OCI-LY1 (cell line): ENCODE results near the gene BTN1A1.
A peak's percentile ranks its signal among the peaks of the same experiment; 100 is the strongest.

Experiments
- EZH2 ChIP-seq: fragments of 200-600 bp; sonication (generic), shearing (Covaris generic); IDR thresholded peaks from 2 replicates; pipeline ENCODE4 v1.8.0; 2017; ENCODE audit warnings: borderline replicate concordance, mixed run types, mild to moderate bottlenecking, antibody characterized with exemption, low read length, moderate library complexity, mixed read lengths
- TF ChIP-seq, protein P1 (sequence below): fragments of 200-600 bp; sonication (generic), shearing (Covaris generic); IDR thresholded peaks from 2 replicates; pipeline ENCODE4 v1.5.1; 2017; ENCODE audit warnings: mild to moderate bottlenecking, antibody characterized with exemption, low read length, moderate library complexity, mixed read lengths

DNA sequence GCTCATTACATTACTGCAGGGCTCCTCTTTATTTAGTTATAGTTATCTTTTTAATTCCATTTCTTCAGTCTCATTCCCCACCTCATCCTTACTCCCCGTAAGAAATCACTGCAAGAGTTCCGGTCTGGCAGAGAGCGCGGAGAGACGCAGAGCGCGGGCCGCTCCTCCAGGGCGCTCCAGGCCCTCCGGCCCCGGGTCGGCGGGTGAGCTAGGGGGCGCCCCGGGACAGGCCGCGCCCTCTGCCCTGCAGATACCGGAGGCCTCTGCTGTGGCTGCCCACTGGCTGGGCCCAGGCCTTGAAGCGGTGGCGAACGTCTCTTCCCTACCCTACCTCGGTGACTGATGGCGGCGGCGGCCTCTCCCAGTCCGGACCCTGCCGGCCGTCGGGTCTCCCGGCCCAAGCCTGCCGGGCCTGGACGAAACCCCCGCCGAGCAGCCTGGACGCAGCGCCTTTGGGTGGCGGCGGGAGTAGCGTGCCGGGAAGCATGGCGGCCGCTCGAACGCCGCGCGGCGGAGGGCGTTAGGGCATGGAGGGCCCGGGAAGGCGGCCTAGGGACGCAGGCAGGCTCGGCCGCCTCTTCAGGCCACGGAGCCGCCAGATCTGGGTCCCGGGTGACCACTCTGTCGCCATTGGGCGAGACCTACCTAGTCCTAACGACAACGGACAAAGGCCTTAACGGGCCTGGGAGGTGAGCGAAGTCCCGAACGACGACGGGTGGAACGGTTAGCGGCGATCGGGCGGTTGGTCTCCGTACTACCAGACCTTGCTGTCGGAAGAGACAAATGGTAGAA, 21.7 kb downstream of the BTN1A1 start:
- TF ChIP-seq, protein P1, sequence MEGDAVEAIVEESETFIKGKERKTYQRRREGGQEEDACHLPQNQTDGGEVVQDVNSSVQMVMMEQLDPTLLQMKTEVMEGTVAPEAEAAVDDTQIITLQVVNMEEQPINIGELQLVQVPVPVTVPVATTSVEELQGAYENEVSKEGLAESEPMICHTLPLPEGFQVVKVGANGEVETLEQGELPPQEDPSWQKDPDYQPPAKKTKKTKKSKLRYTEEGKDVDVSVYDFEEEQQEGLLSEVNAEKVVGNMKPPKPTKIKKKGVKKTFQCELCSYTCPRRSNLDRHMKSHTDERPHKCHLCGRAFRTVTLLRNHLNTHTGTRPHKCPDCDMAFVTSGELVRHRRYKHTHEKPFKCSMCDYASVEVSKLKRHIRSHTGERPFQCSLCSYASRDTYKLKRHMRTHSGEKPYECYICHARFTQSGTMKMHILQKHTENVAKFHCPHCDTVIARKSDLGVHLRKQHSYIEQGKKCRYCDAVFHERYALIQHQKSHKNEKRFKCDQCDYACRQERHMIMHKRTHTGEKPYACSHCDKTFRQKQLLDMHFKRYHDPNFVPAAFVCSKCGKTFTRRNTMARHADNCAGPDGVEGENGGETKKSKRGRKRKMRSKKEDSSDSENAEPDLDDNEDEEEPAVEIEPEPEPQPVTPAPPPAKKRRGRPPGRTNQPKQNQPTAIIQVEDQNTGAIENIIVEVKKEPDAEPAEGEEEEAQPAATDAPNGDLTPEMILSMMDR, result peak; percentile 63
- TF ChIP-seq EZH2, result no peak
